DMS114 treated with DMSO at 0.1 percent for 48 hours (cell line): ENCODE data around the gene TLE1.
"Not testable (repeated sequence)": the region's sequence is repeated elsewhere in the genome, so short reads cannot be mapped to it uniquely, and the experiment has no call there.

Experiments
- DNase-seq: peaks from one replicate; lab custom pipeline; 2025; ENCODE audit not compliant: unreplicated experiment; lab: John Stamatoyannopoulos, UW

TLE1 gene

DNA sequence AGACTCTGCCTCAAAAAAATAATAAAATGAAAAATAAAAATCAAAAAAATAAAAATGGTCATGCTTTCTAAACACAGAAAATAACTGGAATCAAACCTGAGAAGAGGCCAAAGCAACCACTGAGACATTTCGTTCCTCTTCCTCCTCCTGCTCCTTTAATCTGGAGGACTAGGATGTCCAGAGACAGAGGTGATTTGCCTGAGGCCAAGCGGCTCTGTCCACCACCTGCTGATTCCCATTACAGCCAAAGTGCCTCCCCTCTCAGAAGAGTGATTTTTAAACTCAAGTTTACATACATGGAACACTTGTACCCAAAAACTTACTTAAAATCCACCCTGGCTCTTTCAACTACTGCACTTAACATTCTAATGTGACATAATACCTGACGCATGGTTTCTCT lies 65.6 kb downstream of the TLE1 start:
- no peak for DNase-seq

DNA sequence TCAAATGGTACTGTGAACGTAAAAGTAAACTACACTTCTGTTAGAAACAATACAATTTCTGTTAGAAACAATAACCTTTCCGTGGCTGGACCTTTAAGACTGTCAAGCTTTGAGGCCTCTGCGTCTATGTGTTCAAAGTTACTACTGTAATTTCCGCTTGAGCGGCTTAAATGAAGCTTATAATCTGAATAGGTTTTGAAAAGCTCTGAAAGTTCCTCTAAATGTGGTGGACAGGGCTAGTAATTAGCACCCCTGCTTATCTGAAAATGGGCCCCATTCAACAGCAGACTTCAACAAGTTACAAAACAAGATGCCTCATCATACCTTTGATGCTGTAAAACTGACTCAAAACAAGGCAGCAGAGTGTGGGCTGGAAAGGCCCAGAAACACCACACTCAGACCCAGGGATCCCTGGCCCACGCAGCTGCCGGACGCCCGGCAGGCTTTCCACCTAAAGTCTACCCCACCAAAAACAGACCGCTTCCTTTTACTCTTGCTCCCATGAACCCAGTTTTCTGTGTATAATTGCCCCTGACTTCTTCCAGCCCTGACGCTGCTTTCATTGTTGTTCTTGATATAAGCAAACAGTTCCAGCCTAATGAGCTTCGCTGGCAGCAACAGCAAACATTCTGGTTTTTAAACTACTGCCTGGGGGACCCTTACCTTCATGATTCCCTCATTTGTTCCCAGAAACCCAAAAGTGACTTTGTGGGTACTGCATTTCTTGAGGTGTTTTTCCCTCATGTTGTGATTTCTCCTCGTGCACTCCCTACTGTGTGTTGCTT lies 66.7 kb downstream of the TLE1 start:
- DNase-seq, result no peak

DNA sequence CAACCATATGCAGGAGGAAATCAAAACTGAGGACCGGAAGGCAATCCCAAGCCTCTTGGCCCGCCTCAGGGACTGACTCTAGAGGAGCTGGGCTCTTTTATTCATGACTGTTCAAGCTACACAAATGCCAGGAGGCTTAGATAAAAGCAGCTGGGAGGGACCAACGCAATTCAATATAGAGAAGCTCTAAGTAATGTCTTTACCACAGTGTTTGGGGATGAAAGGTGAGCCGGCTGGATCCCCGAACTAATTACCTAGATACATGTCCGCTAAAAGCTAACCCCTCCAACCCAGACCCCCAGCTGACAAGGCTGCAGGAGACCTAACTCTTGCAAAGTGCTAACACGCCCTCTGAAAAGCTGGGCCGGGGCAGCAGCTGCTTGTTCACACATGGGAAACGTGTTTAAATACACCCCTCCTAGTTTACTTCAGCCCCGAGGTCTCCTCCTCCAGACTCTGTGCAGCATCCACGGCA lies 67.5 kb downstream of the TLE1 start:
- DNase-seq, result no peak

DNA sequence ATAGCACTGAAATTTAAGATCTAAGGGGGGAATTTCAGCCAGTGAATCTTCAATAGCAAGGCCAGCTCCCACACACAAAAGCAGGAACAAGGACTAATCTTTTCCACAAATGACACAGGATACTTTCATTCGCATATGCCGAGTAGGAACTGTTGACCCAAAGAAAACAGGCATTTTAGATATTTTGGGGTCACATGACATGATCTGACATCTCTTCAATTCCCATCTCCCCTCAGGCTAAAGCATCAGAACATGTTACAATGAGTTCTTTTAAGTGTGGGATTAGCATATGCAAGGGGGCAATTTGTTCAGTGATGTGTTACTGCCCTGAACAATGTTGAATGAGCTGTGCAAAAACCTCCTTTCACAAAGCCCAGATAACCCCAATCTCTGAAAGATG lies 68.2 kb downstream of the TLE1 start:
- DNase-seq, result no peak

- no peak for DNase-seq
Measured at GRCh38 chr9:81620002-81620390, 69.4 kb downstream of the TLE1 start.

GRCh38 chr9:81619353-81620001 lies 69.9 kb downstream of the TLE1 start:
- no peak for DNase-seq

- no peak for DNase-seq
Measured at GRCh38 chr9:81618923-81619322, 70.4 kb downstream of the TLE1 start.

DNA sequence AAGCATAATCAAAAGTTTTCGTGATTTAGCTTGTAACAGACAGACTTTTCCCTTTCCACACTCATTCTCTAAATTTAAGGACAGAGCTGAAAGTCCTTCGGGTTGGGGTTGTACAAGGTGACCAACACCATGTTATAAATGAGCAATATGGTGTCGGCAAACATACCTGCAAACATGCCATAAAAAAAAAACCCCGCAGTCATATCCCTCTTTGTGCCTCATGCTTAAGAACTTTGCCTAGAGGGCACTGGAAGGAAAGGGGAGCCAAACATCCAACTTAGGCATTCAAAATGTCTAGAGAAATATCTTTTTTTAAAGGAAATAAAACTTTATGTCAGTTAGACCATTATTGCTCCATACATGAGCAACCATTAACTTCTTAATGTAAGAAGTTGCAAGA lies 73.2 kb downstream of the TLE1 start:
- no peak for DNase-seq

- DNase-seq, result no peak
Measured at GRCh38 chr9:81614335-81614734, 75.0 kb downstream of the TLE1 start.

- DNase-seq, result no peak
Measured at GRCh38 chr9:81613002-81613812, 76.1 kb downstream of the TLE1 start.

DNA sequence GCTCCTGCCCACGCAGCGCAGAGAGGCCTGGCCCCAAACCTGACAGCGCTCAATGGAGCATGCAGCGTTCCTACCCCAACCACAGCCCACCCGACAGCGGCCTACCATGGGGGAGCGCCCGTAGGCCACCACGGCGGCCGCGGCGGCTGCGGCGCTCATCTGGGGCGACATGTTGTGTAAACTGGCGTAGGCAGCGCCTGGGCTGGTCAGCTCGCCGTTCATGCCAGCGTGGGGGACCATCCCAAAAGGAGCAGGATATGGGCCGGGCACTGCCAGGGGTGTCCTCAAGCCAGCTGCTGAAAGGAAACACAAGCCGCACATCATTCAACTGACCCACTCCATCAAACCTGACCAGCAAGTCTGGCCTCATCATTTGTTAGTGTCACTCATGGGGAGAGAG lies 77.7 kb downstream of the TLE1 start:
- no peak for DNase-seq

GRCh38 chr9:81610740-81611107 lies 78.6 kb downstream of the TLE1 start:
- DNase-seq, result no peak

DNA sequence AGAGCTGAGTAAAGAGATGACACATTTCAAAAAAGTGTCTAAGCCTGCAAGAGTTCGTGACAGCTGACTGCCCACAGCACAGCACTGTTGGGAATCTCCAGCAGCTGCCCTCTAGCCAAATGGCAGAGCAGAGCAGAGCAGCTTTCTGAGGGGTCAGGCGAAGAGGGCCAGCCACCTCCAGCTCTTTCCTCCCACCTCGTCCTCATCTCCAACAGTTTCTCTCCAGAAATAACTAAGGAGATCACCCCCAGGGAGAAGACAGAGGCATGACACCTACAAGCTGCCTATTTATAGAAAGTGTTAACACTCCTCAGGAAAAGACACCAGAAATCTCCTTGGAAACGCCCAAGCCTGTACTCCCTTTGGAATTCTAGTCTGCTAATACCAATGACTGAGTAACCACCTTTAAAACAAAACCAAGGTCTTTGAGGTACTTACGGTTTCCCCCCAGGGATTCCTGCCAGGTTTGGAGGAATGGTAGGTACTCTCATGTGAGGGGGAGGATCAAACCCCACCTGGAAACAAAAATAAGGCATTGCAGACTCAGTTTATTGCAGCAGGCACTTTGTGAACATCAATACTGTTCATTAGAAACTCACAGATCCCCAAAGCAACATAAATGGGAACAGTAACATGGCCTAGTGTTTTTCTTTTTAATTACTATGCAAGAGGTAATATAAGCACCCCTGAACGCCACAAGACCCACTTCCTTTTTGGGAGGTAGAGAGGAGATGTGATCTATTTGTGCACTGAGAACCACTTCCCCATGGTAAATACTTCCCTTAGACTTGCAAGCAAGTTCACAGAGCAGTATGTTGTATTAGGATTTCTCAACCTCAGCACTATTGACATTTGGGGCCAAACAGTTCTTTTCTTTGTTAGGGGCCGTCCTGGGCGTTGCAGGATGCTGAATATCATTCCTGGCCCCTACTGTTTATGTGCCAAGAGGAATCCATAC lies 79.3 kb downstream of the TLE1 start:
- DNase-seq, result no peak

GRCh38 chr9:81608289-81608657 lies 81.1 kb downstream of the TLE1 start:
- DNase-seq, result no peak

GRCh38 chr9:81607593-81608288 lies 81.6 kb downstream of the TLE1 start:
- DNase-seq, result no peak

- DNase-seq, result not testable (repeated sequence)
Measured at GRCh38 chr9:81606261-81606660, 83.1 kb downstream of the TLE1 start.

- DNase-seq, result no peak
Measured at GRCh38 chr9:81605170-81605670, 84.1 kb downstream of the TLE1 start.

DNA sequence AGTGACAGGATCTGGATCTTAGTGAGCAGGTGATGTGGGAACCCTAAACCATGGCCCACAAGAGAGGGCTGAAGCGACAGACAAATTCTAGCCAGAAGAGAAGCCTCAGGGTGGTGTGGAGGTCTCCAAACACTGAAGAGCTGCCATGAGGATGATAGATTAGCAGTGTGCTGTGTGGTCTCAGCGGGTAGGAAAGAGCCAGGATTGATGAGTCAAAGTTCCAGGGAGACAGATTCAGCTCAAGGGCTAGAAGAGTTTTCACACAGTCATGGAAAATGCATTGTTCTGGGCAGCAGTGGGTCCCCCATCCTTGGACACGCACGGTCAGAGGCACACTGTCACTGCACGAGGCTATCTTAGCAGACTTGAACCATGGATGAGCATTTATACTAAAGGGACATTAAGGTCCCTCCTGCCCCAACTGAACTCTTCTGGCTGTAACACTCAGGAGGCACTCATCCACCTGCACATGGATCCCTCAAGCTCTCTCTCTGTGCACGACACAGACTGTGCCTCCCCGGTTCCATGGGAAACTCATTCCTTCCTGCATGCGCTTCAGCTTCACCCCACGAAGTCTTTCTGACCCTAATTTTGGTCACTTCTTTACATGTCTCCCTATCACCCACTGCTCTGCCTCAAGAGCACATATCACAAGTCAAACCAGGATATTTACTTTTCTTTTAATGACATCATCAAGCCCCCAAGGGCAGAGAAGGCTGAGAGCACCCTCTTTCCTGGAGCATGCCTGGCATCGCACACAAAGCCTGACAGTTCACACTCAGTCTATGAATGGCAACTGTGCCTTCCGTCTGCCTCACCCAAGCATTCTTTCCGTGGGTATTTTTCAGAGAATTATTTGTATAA lies 84.8 kb downstream of the TLE1 start:
- DNase-seq, result no peak
